Fibroblast of lung (primary cell): ENCODE results near the gene SOHLH2. TPM values are rescaled to one million over a fixed set of nuclear protein-coding genes. Genes with fewer than 3 reads are reported as not detected.

Experiments
- DNase-seq, 2 donors: peaks; one replicate each; pipeline versions ENCODE4 v3.0.0 to v3.0.0-alpha.2; 2010; ENCODE audit warnings: low read depth in 2 of 2
- H2AFZ ChIP-seq: 2 replicates; pipeline ENCODE4 v1.5.1; 2012; ENCODE audit warnings: low read length, control low read depth, inconsistent platforms
- H3K27ac ChIP-seq: 2 replicates; pipeline ENCODE4 v1.5.1; 2011; ENCODE audit warnings: low read length, control low read depth; ENCODE audit not compliant: insufficient read depth
- H3K27me3 ChIP-seq: 2 replicates; pipeline ENCODE4 v1.5.1; 2011; ENCODE audit warnings: mild to moderate bottlenecking, low read length; ENCODE audit not compliant: control insufficient read depth, insufficient read depth
- H3K36me3 ChIP-seq: 2 replicates; pipeline ENCODE4 v1.5.1; 2011; ENCODE audit warnings: low read length; ENCODE audit not compliant: control insufficient read depth, insufficient read depth
- H3K4me1 ChIP-seq: 2 replicates; pipeline ENCODE4 v1.5.1; 2011; ENCODE audit warnings: low read length; ENCODE audit not compliant: control insufficient read depth, insufficient read depth; ENCODE audit errors: extremely low read depth
- H3K4me2 ChIP-seq: 2 replicates; pipeline ENCODE4 v1.5.1; 2011; ENCODE audit warnings: low read length, control low read depth; ENCODE audit not compliant: insufficient read depth; ENCODE audit errors: extremely low read depth
- H3K4me3 ChIP-seq, 4 experiments: fragments of 200-600 bp in 1 of 4; sonication (generic) in 1 of 4; replicated peaks in 1 of 4; 2 replicates each; pipeline ENCODE4 v1.5.1; 2011 to 2016; ENCODE audit warnings: low read length in 4 of 4, low read depth in 3 of 4, mild to moderate bottlenecking in 3 of 4, control low read depth in 2 of 4, inconsistent platforms in 1 of 4, mixed read lengths in 1 of 4; ENCODE audit not compliant: insufficient read depth in 1 of 4; ENCODE audit errors: control extremely low read depth in 1 of 4
- H3K79me2 ChIP-seq: 2 replicates; pipeline ENCODE4 v1.5.1; 2012; ENCODE audit warnings: mild to moderate bottlenecking, low read length, inconsistent platforms; ENCODE audit not compliant: control insufficient read depth, insufficient read depth
- H3K9ac ChIP-seq: 2 replicates; pipeline ENCODE4 v1.5.1; 2011; ENCODE audit warnings: mild to moderate bottlenecking, low read length, control low read depth; ENCODE audit not compliant: insufficient read depth
- H3K9me3 ChIP-seq: 2 replicates; pipeline ENCODE4 v1.5.1; 2012; ENCODE audit warnings: low read depth, low read length; ENCODE audit not compliant: control insufficient read depth, insufficient read depth
- H4K20me1 ChIP-seq: 2 replicates; pipeline ENCODE4 v1.5.1; 2011; ENCODE audit warnings: low read length; ENCODE audit not compliant: control insufficient read depth, insufficient read depth; ENCODE audit errors: extremely low read depth
- EZH2 ChIP-seq: IDR thresholded peaks from 2 replicates; pipeline ENCODE4 v1.5.1; 2012; ENCODE audit warnings: low read length, control low read depth, mild to moderate bottlenecking; ENCODE audit errors: missing control alignments
- polyA plus RNA-seq, 2 donors: library from polyadenylated mRNA; depleted of rRNA in 1 of 2; stranded (reverse) in 1 of 2; unstranded in 1 of 2; fragments of >200 nt; gene quantifications; 2 replicates each; pipeline ENCODE4 v1.2.1, GENCODE V29; 2011 to 2012; ENCODE audit warnings: missing spikeins in 1 of 2
- total RNA-seq: library from RNA; depleted of rRNA; stranded (reverse); fragments of >200 nt; gene quantifications from 2 replicates; pipeline ENCODE4 v1.2.1, GENCODE V29; 2014
- TF ChIP-seq, protein P1 (sequence below), 2 donors: IDR thresholded peaks in 1 of 2; conservative IDR thresholded peaks in 1 of 2; 1 replicate in 1 of 2; 2 replicates in 1 of 2; pipeline ENCODE4 v1.5.1; 2011 to 2012; ENCODE audit warnings: low read length in 2 of 2, control low read depth in 1 of 2, inconsistent platforms in 1 of 2, low read depth in 1 of 2, mild to moderate bottlenecking in 1 of 2

Gene SOHLH2
- total and polyA plus RNA-seq, 2 donors (not counting 1 experiment from before 2014, with no cell fraction given) = 0.34 to 1.8 TPM

DNA sequence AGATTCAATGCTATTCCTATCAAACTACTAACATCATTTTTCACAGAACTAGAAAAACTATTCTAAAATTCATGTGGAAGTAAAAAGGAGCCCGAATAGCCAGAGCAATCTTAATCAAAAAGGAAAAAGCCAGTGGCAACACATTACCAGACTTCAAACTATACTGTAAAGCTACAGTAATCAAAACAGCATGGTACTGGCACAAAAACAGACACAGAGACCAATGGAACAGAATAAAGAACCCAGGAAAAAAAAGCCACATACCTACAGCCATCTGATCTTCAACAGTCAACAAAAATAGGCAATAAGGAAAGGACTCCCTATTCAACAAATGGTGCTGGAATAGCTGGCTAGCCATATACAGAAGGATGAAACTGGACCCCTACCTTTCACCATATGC lies 10.4 kb upstream of the SOHLH2 start:
- Histone ChIP-seq H3K79me2 (no peaks in the 10 kb centered on the region), H3K9ac (no peak overlapping the region), H3K4me2 (no peak overlapping the region), H3K4me3 (no peak overlapping the region), H3K4me1 (no peaks in the 10 kb centered on the region), H2AFZ (no peak overlapping the region), H4K20me1 (no peaks in the 10 kb centered on the region), H3K9me3 (no peaks in the 10 kb centered on the region), H3K27ac (no peak overlapping the region), H3K27me3 (no peaks in the 10 kb centered on the region), H3K36me3 (no peaks in the 10 kb centered on the region)
- no peak for DNase-seq
- TF ChIP-seq, protein P1, sequence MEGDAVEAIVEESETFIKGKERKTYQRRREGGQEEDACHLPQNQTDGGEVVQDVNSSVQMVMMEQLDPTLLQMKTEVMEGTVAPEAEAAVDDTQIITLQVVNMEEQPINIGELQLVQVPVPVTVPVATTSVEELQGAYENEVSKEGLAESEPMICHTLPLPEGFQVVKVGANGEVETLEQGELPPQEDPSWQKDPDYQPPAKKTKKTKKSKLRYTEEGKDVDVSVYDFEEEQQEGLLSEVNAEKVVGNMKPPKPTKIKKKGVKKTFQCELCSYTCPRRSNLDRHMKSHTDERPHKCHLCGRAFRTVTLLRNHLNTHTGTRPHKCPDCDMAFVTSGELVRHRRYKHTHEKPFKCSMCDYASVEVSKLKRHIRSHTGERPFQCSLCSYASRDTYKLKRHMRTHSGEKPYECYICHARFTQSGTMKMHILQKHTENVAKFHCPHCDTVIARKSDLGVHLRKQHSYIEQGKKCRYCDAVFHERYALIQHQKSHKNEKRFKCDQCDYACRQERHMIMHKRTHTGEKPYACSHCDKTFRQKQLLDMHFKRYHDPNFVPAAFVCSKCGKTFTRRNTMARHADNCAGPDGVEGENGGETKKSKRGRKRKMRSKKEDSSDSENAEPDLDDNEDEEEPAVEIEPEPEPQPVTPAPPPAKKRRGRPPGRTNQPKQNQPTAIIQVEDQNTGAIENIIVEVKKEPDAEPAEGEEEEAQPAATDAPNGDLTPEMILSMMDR (conservative IDR thresholded peaks at IDR 0.05 in 1 of 2, IDR thresholded peaks at IDR 0.05 in 1 of 2; ENCODE audit: low read depth in 1 of 2, low read length in 2 of 2) = no peak
- no peak for TF ChIP-seq EZH2

DNA sequence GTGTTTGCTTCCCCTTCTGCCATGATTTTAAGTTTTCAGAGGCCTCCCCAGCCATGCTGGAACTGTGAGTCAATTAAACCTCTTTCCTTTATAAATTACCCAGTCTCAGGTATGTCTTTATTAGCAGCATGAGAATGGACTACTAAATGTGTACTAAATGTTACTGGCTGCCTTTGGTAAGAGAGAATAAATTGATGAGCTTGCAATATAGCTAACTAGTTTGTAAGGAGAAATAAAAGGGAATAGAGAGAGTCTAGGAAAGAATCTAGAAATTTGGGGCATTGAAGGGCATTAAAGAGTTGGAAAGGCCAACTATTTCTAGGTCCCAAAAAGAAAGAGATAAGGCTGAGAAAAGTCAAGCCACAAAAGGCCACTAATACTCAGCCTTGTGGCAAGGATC lies 5.5 kb upstream of the SOHLH2 start:
- Histone ChIP-seq H3K4me2 (no peak overlapping the region), H3K4me3 (no peak overlapping the region), H3K36me3 (no peaks in the 10 kb centered on the region), H4K20me1 (no peaks in the 10 kb centered on the region), H3K4me1 (no peaks in the 10 kb centered on the region), H2AFZ (no peak overlapping the region), H3K27me3 (no peaks in the 10 kb centered on the region), H3K27ac (no peak overlapping the region), H3K9me3 (no peaks in the 10 kb centered on the region), H3K9ac (no peak overlapping the region), H3K79me2 (no peaks in the 10 kb centered on the region)
- TF ChIP-seq EZH2 = no peak
- TF ChIP-seq, protein P1 (conservative IDR thresholded peaks at IDR 0.05 in 1 of 2, IDR thresholded peaks at IDR 0.05 in 1 of 2; ENCODE audit: low read depth in 1 of 2, low read length in 2 of 2) = no peak
- DNase-seq = no peak

DNA sequence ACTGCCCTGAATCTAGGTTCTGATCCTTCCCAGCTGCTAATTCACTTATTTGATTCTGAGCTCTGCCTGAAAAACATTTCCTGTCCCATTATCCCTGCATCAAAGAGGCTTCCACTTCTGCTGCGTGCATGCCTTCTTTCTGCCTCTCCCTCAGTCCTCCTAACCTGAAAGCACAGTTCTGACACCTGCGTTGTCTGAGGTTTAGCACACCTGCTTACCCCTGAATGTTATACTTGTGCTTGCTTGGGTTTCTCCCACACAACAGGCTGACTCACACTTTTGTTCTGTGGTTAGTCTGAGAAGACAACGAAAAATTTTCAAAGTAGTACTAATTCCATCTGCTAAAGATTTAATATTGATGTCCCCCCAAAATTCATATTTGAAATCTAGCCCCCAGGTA lies 3.1 kb upstream of the SOHLH2 start:
- Histone ChIP-seq H3K9ac (no peak overlapping the region), H3K4me1 (no peaks in the 10 kb centered on the region), H3K9me3 (no peaks in the 10 kb centered on the region), H3K27ac (no peak overlapping the region), H3K36me3 (no peaks in the 10 kb centered on the region), H2AFZ (no peak overlapping the region), H3K4me3 (no peak overlapping the region), H3K79me2 (no peaks in the 10 kb centered on the region), H3K4me2 (no peak overlapping the region), H3K27me3 (no peaks in the 10 kb centered on the region), H4K20me1 (no peaks in the 10 kb centered on the region)
- DNase-seq = peak in 1 of 2 donors; percentile 1
- TF ChIP-seq, protein P1 (conservative IDR thresholded peaks at IDR 0.05 in 1 of 2, IDR thresholded peaks at IDR 0.05 in 1 of 2; ENCODE audit: low read depth in 1 of 2, low read length in 2 of 2) = no peak
- no peak for TF ChIP-seq EZH2
